CD4-positive, alpha-beta memory T cell (primary cell): ENCODE results near the gene STAT2. TPM values are rescaled to one million over a fixed set of nuclear protein-coding genes. Genes with fewer than 3 reads are reported as not detected.
A peak's percentile ranks its signal among the peaks of the same experiment; 100 is the strongest.
"Not testable (repeated sequence)": the region's sequence is repeated elsewhere in the genome, so short reads cannot be mapped to it uniquely, and the experiment has no call there.

ENCODE experiments used
- CTCF ChIA-PET: fragments of 350-600 bp; sonication (Branson Sonifier 250); formaldehyde crosslinking; loops from one replicate; lab custom pipeline; 2021; ENCODE audit warnings: inconsistent platforms; ENCODE audit not compliant: partially characterized antibody; lab: Charles Lee
- POLR2A ChIA-PET: fragments of 350-600 bp; sonication (Branson Sonifier 250); formaldehyde crosslinking; loops from one replicate; lab custom pipeline; 2021; ENCODE audit not compliant: partially characterized antibody; lab: Charles Lee
- DNase-seq, 5 donors: peaks; one replicate each; pipeline versions ENCODE4 v3.0.0 to v3.0.0-alpha.2; 2020 to 2022; ENCODE audit warnings: mixed read lengths in 1 of 5
- H3K27ac ChIP-seq: one replicate; pipeline ENCODE4 v1.7.0; 2013; ENCODE audit warnings: low read depth, low read length
- H3K27me3 ChIP-seq: 2 replicates; pipeline ENCODE4 v1.7.0; 2013; ENCODE audit warnings: mild to moderate bottlenecking, low read length, moderate library complexity; ENCODE audit not compliant: insufficient read depth
- H3K36me3 ChIP-seq: 2 replicates; pipeline ENCODE4 v1.7.0; 2013; ENCODE audit warnings: mild to moderate bottlenecking, low read length, moderate library complexity; ENCODE audit not compliant: insufficient read depth
- H3K4me1 ChIP-seq: 2 replicates; pipeline ENCODE4 v1.7.0; 2013; ENCODE audit warnings: mild to moderate bottlenecking, low read length, moderate library complexity; ENCODE audit not compliant: insufficient read depth
- H3K4me3 ChIP-seq, 2 donors: one replicate each; pipeline ENCODE4 v1.7.0; 2013; ENCODE audit warnings: low read length in 2 of 2, mild to moderate bottlenecking in 1 of 2
- H3K9me3 ChIP-seq, 2 donors: one replicate each; pipeline ENCODE4 v1.7.0; 2013; ENCODE audit warnings: low read length in 2 of 2, control low read depth in 1 of 2; ENCODE audit not compliant: control insufficient read depth in 1 of 2
- H3K27ac Mint-ChIP-seq, 7 donors: one replicate each; pipeline ENCODE4 v1.8.0; 2020 to 2021; ENCODE audit warnings: mixed read lengths in 7 of 7, mild to moderate bottlenecking in 6 of 7, inconsistent platforms in 3 of 7, moderate library complexity in 3 of 7
- H3K27me3 Mint-ChIP-seq, 2 donors: one replicate each; pipeline ENCODE4 v1.8.0; 2020 to 2021; ENCODE audit warnings: mixed read lengths in 2 of 2
- H3K36me3 Mint-ChIP-seq, 2 donors: one replicate each; pipeline ENCODE4 v1.8.0; 2020 to 2021; ENCODE audit warnings: mixed read lengths in 2 of 2, inconsistent platforms in 1 of 2, mild to moderate bottlenecking in 1 of 2
- H3K4me1 Mint-ChIP-seq, 4 donors: one replicate each; pipeline ENCODE4 v1.8.0; 2020 to 2021; ENCODE audit warnings: mixed read lengths in 4 of 4, mild to moderate bottlenecking in 1 of 4
- H3K4me3 Mint-ChIP-seq, 8 donors: one replicate each; pipeline ENCODE4 v1.8.0; 2020 to 2021; ENCODE audit warnings: mixed read lengths in 8 of 8, mild to moderate bottlenecking in 7 of 8, moderate library complexity in 6 of 8, inconsistent platforms in 3 of 8
- H3K9me3 Mint-ChIP-seq, 8 donors: one replicate each; pipeline ENCODE4 v1.8.0; 2020 to 2021; ENCODE audit warnings: mixed read lengths in 8 of 8, mild to moderate bottlenecking in 5 of 8, inconsistent platforms in 3 of 8, moderate library complexity in 1 of 8
- intact Hi-C: fragments of 100-400 bp; cut with micrococcal nuclease; formaldehyde crosslinking; loops from one replicate; pipeline ENCODE4 v1.15.1; 2023
- polyA plus RNA-seq, 2 donors: library from polyadenylated mRNA; unstranded; fragments of 300-500 nt; fragmentation: Illumina TruSeq; gene quantifications; one replicate each; pipeline ENCODE4 v1.2.3, GENCODE V29; 2021
- total RNA-seq, 2 experiments: library from RNA; stranded (reverse); gene quantifications; one replicate each; pipeline ENCODE4 v1.2.3, GENCODE V29; 2021

The STAT2 gene
- total RNA-seq (100 to 1,000 TPM; 192 to 193 TPM), polyA plus RNA-seq (10 to 100 TPM; 74.4 to 80.6 TPM)

- ChIA-PET CTCF (interaction anchor here (0.7 to 4.8 kb wide), 22 partner anchors 9 to 622 kb away, joined by 3 to 35 read pairs (median 6); partner anchors contain the start of genes CNPY2, CS, DNAJC14 and IL23A), POLR2A (interaction anchor here (0.7 to 7.8 kb wide), 27 partner anchors 9 to 752 kb away, joined by 3 to 264 read pairs (median 6); partner anchors contain the start of genes ANKRD52, CNPY2, COQ10A and ESYT1)
- intact Hi-C loops: loop anchor here (1.0 to 5.0 kb wide), 11 partner anchors 22 to 329 kb away; partner anchors contain the start of genes COQ10A, CS, ESYT1 and IL23A
- Histone ChIP-seq H3K4me3 (peak within 1 kb of the TSS; percentile 78 to 97), H3K36me3 (peaks cover 13% of the 10 kb centered on the region), H3K4me1 (peaks cover 29% of the 10 kb centered on the region), H3K27me3 (no peaks in the 10 kb centered on the region), H3K27ac (peak within 1 kb of the TSS; percentile 84), H3K9me3 (no peaks in the 10 kb centered on the region)
- Mint-ChIP-seq H3K4me3 (peak within 1 kb of the TSS; percentile 92 to 98 (median 96)), H3K27ac (peak within 1 kb of the TSS; percentile 89 to 98 (median 96)), H3K36me3 (peaks cover 8 to 29% of the 10 kb centered on the region in 2 donors), H3K4me1 (peaks cover 16 to 30% (median 21%) of the 10 kb centered on the region in 4 donors), H3K9me3 (peaks cover 0 to 2% (median 0%) of the 10 kb centered on the region in 8 donors), H3K27me3 (no peaks in the 10 kb centered on the region)
- peak; percentile 99 to 100 (median 100) for DNase-seq
These were observed at the start of gene STAT2 for GRCh38 chr12:56359851-56360767. Gene STAT2 (minus strand): TSS chr12:56360107. CDS start chr12:56356571, 3,536 bp downstream.

DNA sequence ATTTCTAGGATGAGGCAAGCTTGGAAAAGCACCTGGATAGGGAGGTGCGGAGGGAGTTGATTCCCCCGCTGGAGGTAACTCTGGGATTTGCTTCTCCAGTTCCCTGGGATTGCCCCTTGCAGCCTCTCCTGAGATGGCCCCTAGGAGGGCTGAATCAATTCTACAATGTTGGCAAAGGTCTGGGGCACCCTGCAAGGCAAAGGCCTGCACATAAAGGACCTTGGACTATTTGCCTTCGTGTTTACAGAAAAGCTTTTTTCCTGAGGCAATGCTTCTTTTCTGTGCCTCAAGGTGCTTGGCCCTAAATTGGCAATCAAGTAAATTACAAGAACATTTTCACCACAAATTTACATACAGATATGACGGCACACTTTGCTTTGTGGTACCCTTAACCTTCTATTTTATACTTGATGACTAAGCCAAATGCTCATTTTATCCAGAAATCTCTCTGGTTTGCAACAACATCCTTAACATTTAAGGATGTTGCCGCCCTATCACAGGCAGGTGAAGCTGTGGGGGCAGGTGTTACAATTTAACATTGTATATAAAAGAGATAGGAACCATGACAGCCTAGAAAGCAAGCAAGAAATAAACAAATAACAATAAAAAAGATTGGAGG, 49.0 kb upstream of the STAT2 start:
- H3K9me3 ChIP-seq: no peaks in the 10 kb centered on the region
- H3K27me3 ChIP-seq: no peaks in the 10 kb centered on the region
- CTCF ChIA-PET: no interaction called here
- Mint-ChIP-seq H3K27me3 (no peaks in the 10 kb centered on the region), H3K4me3 (no peak overlapping the region), H3K27ac (no peak overlapping the region), H3K4me1 (peaks cover 0 to 1% (median 0%) of the 10 kb centered on the region in 4 donors), H3K9me3 (no peaks in the 10 kb centered on the region), H3K36me3 (no peaks in the 10 kb centered on the region)
- no peak for DNase-seq
- intact Hi-C loops: no loop called here
- no peaks in the 10 kb centered on the region for H3K4me1 ChIP-seq
- no peaks in the 10 kb centered on the region for H3K36me3 ChIP-seq
- H3K27ac ChIP-seq: no peak overlapping the region
- POLR2A ChIA-PET: no interaction called here
- no peak overlapping the region for H3K4me3 ChIP-seq

DNA sequence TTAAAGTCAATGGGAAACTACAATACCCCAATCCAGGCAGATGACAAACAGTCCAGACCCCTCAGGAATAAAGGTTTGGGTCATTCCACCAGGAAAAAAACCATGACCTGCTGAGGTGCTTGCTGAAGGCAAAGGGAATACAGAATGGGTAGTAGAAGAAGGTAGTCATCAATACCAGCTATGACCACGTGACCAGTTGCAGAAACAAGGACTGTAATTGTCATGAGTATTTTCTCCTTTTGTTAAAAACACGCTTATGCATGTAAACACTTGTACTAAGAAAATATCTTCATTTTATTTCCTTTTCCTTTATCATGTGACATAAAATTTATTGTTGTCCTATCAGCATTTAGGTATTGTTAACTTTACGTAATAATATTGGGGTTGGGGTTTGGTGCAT, 44.3 kb upstream of the STAT2 start:
- H3K9me3 ChIP-seq, H3K4me3 Mint-ChIP-seq, CTCF ChIA-PET, H3K36me3 Mint-ChIP-seq, POLR2A ChIA-PET, H3K4me1 Mint-ChIP-seq, H3K27ac ChIP-seq, intact Hi-C loops, H3K4me1 ChIP-seq, H3K27me3 Mint-ChIP-seq, DNase-seq, H3K4me3 ChIP-seq, H3K36me3 ChIP-seq, H3K27me3 ChIP-seq, H3K27ac Mint-ChIP-seq, H3K9me3 Mint-ChIP-seq: not testable (repeated sequence)

DNA sequence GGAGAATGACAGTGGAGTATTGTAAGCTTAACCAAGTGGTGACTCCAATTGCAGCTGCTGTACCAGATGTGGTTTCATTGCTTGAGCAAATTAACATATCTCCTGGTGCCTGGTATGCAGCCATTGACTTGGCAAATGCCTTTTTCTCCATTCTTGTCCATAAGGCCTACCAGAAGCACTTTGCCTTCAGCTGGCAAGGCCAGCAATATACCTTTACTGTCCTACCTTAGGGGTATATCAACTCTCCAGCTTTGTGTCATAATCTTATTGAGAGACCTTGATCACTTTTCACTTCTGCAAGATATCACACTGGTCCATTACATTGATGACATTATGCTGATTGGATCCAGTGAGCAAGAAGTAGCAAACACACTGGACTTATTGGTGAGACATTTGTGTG, 41.7 kb upstream of the STAT2 start:
- H3K9me3 ChIP-seq, H3K4me3 Mint-ChIP-seq, H3K27me3 Mint-ChIP-seq, H3K27ac Mint-ChIP-seq, H3K36me3 Mint-ChIP-seq, H3K36me3 ChIP-seq, H3K27me3 ChIP-seq, DNase-seq, H3K27ac ChIP-seq, H3K4me1 ChIP-seq, H3K4me1 Mint-ChIP-seq, H3K4me3 ChIP-seq, CTCF ChIA-PET, POLR2A ChIA-PET, intact Hi-C loops: not testable (repeated sequence)
- peaks cover 0 to 20% (median 15%) of the 10 kb centered on the region in 8 donors for H3K9me3 Mint-ChIP-seq

- intact Hi-C loops, DNase-seq, POLR2A ChIA-PET, H3K4me1 Mint-ChIP-seq, H3K27ac Mint-ChIP-seq, H3K36me3 ChIP-seq, H3K4me3 Mint-ChIP-seq, H3K4me3 ChIP-seq, H3K4me1 ChIP-seq, H3K36me3 Mint-ChIP-seq, H3K9me3 ChIP-seq, H3K27ac ChIP-seq, CTCF ChIA-PET, H3K27me3 Mint-ChIP-seq, H3K27me3 ChIP-seq: not testable (repeated sequence)
- peaks cover 0 to 20% (median 15%) of the 10 kb centered on the region in 8 donors for H3K9me3 Mint-ChIP-seq
These were observed 41.2 kb upstream of the STAT2 start for GRCh38 chr12:56401125-56401524.

DNA sequence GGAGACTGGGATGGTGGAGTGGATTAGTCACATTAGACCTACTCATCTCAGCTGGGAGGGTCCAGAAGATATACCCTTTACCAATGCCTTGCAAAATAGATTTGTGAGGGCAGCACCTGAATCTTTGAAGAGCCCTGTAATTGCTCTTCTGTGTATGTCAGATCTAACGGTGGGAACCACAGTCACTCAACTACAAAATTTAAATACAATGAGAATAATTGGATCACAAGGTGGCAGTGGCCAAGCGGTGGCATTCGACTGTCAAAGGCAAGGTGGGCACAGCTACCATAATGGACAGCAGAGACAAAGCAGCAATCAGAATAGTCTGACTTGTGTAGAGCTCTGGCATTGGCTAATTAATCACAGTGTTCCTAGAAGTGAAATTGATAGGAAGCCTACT, 39.6 kb upstream of the STAT2 start:
- H3K9me3 ChIP-seq, H3K4me1 ChIP-seq, H3K4me3 ChIP-seq, H3K4me1 Mint-ChIP-seq, H3K36me3 Mint-ChIP-seq, H3K36me3 ChIP-seq, H3K27ac ChIP-seq, POLR2A ChIA-PET, intact Hi-C loops, H3K27me3 ChIP-seq, DNase-seq, CTCF ChIA-PET, H3K27ac Mint-ChIP-seq, H3K4me3 Mint-ChIP-seq, H3K27me3 Mint-ChIP-seq: not testable (repeated sequence)
- H3K9me3 Mint-ChIP-seq: peaks cover 0 to 20% (median 15%) of the 10 kb centered on the region in 8 donors

- no peak overlapping the region for H3K27ac Mint-ChIP-seq
- H3K27me3 Mint-ChIP-seq: peaks cover 0 to 1% of the 10 kb centered on the region in 2 donors
- DNase-seq: no peak
- Histone ChIP-seq H3K4me1 (no peaks in the 10 kb centered on the region), H3K9me3 (no peaks in the 10 kb centered on the region), H3K27me3 (no peaks in the 10 kb centered on the region), H3K27ac (no peak overlapping the region), H3K4me3 (no peak overlapping the region), H3K36me3 (no peaks in the 10 kb centered on the region)
- intact Hi-C loops: no loop called here
- ChIA-PET POLR2A (no interaction called here), CTCF (interaction anchor here (0.6 kb wide), 1 partner anchor 111 kb away, joined by 3 read pairs; no protein-coding TSS in a partner anchor)
- peaks cover 0 to 20% (median 15%) of the 10 kb centered on the region in 8 donors for H3K9me3 Mint-ChIP-seq
- H3K36me3 Mint-ChIP-seq: peaks cover 4 to 5% of the 10 kb centered on the region in 2 donors
- no peak overlapping the region for H3K4me3 Mint-ChIP-seq
- H3K4me1 Mint-ChIP-seq: no peaks in the 10 kb centered on the region
These were observed 38.4 kb upstream of the STAT2 start for GRCh38 chr12:56398324-56398723.
